HG02885 (cell line): ENCODE results near the gene C3orf38.
A peak's percentile ranks its signal among the peaks of the same experiment; 100 is the strongest.
"Not testable (repeated sequence)": the region's sequence is repeated elsewhere in the genome, so short reads cannot be mapped to it uniquely, and the experiment has no call there.

Experiments
- ATAC-seq: cut with Tn5 transposase; IDR thresholded peaks from one replicate; pipeline ENCODE4 v1.9.1; 2021; ENCODE audit warnings: mild to moderate bottlenecking; ENCODE audit not compliant: unreplicated experiment, poor library complexity

The C3orf38 gene

GRCh38 chr3:88151358-88151757 is 1.6 kb downstream of the C3orf38 start:
- ATAC-seq: peak; percentile 13

GRCh38 chr3:88152841-88153240 is 3.1 kb downstream of the C3orf38 start:
- no peak for ATAC-seq

- ATAC-seq: no peak
Measured at GRCh38 chr3:88166419-88166971, 16.7 kb downstream of the C3orf38 start.

GRCh38 chr3:88167173-88167572 is 17.4 kb downstream of the C3orf38 start:
- ATAC-seq: no peak

GRCh38 chr3:88167704-88168103 is 17.9 kb downstream of the C3orf38 start:
- ATAC-seq: no peak

- ATAC-seq: peak; percentile 10
Measured at GRCh38 chr3:88168171-88168570, 18.4 kb downstream of the C3orf38 start.

- peak; percentile 97 for ATAC-seq
Measured at GRCh38 chr3:88180398-88180999, 30.7 kb downstream of the C3orf38 start.

- ATAC-seq: not testable (repeated sequence)
Measured at GRCh38 chr3:88182165-88182918, 32.6 kb downstream of the C3orf38 start.

- no peak for ATAC-seq
Measured at GRCh38 chr3:88188436-88188835, 38.7 kb downstream of the C3orf38 start.

- peak; percentile 91 for ATAC-seq
Measured at GRCh38 chr3:88189361-88189810, 39.6 kb downstream of the C3orf38 start.

GRCh38 chr3:88191872-88192409 is 42.2 kb downstream of the C3orf38 start:
- no peak for ATAC-seq

GRCh38 chr3:88192631-88193030 is 42.9 kb downstream of the C3orf38 start:
- no peak for ATAC-seq

- ATAC-seq: no peak
Measured at GRCh38 chr3:88195951-88196434, 46.2 kb downstream of the C3orf38 start.

- no peak for ATAC-seq
Measured at GRCh38 chr3:88198121-88198520, 48.4 kb downstream of the C3orf38 start.

- peak; percentile 95 for ATAC-seq
Measured at GRCh38 chr3:88203642-88204055, 53.9 kb downstream of the C3orf38 start.
